ENCODE measurements around the gene FHIT.

DNA sequence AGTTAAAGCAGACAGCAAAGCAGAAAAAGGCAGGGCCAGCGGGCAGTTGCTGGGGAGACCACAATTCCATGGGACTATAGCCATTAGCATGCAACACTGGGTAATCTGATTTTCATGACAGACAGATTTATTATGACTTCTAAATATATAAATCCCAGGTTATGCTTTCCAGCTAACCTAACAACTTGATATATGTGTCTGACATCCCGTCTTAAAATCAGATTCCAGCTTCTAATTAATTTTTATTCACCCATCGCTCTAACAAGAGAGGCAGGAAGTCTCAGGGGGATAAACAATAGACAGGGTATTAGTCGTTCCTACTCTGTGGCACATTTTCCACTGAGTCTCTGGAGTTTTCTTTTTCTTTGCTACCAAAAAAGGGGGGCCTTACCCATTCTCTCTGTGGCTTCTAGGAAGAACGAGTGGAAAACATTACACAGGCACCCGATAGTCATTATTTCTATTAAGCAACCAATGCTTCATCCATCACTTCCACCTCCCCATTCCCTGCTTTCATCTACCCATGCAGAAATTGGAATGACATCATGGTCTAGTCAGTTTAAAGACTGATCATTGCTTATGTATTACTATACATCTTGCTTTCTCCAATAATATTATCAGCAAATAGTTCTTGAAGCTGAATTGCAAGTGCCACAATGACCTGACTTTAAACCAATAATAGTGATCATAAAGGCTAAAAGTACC, 173.1 kb downstream of the FHIT start:
- no peak for TF ChIP-seq POLR2A (IDR thresholded peaks at IDR 0.05)
- TF ChIP-seq, protein P1, sequence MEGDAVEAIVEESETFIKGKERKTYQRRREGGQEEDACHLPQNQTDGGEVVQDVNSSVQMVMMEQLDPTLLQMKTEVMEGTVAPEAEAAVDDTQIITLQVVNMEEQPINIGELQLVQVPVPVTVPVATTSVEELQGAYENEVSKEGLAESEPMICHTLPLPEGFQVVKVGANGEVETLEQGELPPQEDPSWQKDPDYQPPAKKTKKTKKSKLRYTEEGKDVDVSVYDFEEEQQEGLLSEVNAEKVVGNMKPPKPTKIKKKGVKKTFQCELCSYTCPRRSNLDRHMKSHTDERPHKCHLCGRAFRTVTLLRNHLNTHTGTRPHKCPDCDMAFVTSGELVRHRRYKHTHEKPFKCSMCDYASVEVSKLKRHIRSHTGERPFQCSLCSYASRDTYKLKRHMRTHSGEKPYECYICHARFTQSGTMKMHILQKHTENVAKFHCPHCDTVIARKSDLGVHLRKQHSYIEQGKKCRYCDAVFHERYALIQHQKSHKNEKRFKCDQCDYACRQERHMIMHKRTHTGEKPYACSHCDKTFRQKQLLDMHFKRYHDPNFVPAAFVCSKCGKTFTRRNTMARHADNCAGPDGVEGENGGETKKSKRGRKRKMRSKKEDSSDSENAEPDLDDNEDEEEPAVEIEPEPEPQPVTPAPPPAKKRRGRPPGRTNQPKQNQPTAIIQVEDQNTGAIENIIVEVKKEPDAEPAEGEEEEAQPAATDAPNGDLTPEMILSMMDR (IDR thresholded peaks at IDR 0.05), result no peak
